ENCODE measurements around the gene UBE2M. TPM values are rescaled to one million over a fixed set of nuclear protein-coding genes. Genes with fewer than 3 reads are reported as not detected.

UBE2M gene
- total RNA-seq, 1 donor from 2014 or later, result 66.7 TPM

GRCh38 chr19:58551123-58551497, 7.3 kb downstream of the UBE2M start:
- no peak for TF ChIP-seq CTCF (IDR thresholded peaks at IDR 0.05)
- intact Hi-C loops (cut with micrococcal nuclease), result no loop called here
- Mint-ChIP-seq H3K4me1 (peaks cover 36% of the 10 kb centered on the region), H3K36me3 (ENCODE audit: low read depth) (peaks cover 89% of the 10 kb centered on the region), H3K4me3 (no peak overlapping the region), H3K27ac (peak overlapping the region; percentile 41), H3K9me3 (no peaks in the 10 kb centered on the region), H3K27me3 (no peaks in the 10 kb centered on the region)
- ChIA-PET CTCF (no interaction called here), POLR2A (interaction anchor here (0.7 to 1.2 kb wide), 3 partner anchors 9 to 81 kb away, joined by 3 to 6 read pairs (median 4); partner anchors contain the start of gene ZBTB45)
- no peak for DNase-seq
- ATAC-seq (ENCODE audit: low read depth), result no peak

GRCh38 chr19:58550362-58551122, 7.9 kb downstream of the UBE2M start:
- DNase-seq (no peak), ATAC-seq (ENCODE audit: low read depth) (no peak)
- Mint-ChIP-seq H3K36me3 (ENCODE audit: low read depth) (peaks cover 89% of the 10 kb centered on the region), H3K4me3 (no peak overlapping the region), H3K27me3 (no peaks in the 10 kb centered on the region), H3K27ac (no peak overlapping the region), H3K9me3 (no peaks in the 10 kb centered on the region), H3K4me1 (peaks cover 37% of the 10 kb centered on the region)
- POLR2A ChIA-PET, result interaction anchor here (0.6 to 1.8 kb wide), 3 partner anchors 9 to 86 kb away, joined by 3 to 6 read pairs (median 4); no protein-coding TSS in a partner anchor
- CTCF ChIA-PET, result no interaction called here
- intact Hi-C loops (cut with micrococcal nuclease), result no loop called here
- TF ChIP-seq CTCF (IDR thresholded peaks at IDR 0.05), result no peak

GRCh38 chr19:58549664-58550361, 8.6 kb downstream of the UBE2M start:
- ATAC-seq (ENCODE audit: low read depth) (no peak), DNase-seq (no peak)
- Mint-ChIP-seq H3K36me3 (ENCODE audit: low read depth) (peaks cover 89% of the 10 kb centered on the region), H3K27me3 (no peaks in the 10 kb centered on the region), H3K4me3 (no peak overlapping the region), H3K4me1 (peaks cover 35% of the 10 kb centered on the region), H3K27ac (no peak overlapping the region), H3K9me3 (no peaks in the 10 kb centered on the region)
- POLR2A ChIA-PET, result interaction anchor here (0.6 to 1.8 kb wide), 3 partner anchors 9 to 85 kb away, joined by 3 to 6 read pairs (median 3); partner anchors contain the start of gene UBE2M
- no peak for TF ChIP-seq CTCF (IDR thresholded peaks at IDR 0.05)
- CTCF ChIA-PET, result no interaction called here
- intact Hi-C loops (cut with micrococcal nuclease), result no loop called here

- ChIA-PET POLR2A (interaction anchor here (1.0 to 1.8 kb wide), 2 partner anchors 9 to 11 kb away, joined by 3 to 6 read pairs; partner anchors contain the start of gene UBE2M), CTCF (no interaction called here)
- DNase-seq (no peak), ATAC-seq (ENCODE audit: low read depth) (no peak)
- Mint-ChIP-seq H3K27me3 (no peaks in the 10 kb centered on the region), H3K36me3 (ENCODE audit: low read depth) (peaks cover 85% of the 10 kb centered on the region), H3K9me3 (no peaks in the 10 kb centered on the region), H3K4me3 (no peak overlapping the region), H3K4me1 (peaks cover 27% of the 10 kb centered on the region), H3K27ac (no peak overlapping the region)
- intact Hi-C loops (cut with micrococcal nuclease), result no loop called here
- no peak for TF ChIP-seq CTCF (IDR thresholded peaks at IDR 0.05)
Measured at GRCh38 chr19:58548859-58549663, 9.3 kb downstream of the UBE2M start.

Data from activated B cell treated with CpG ODN at 0.5 μM for 24 hours (primary cell).